OCI-LY3 (cell line): ENCODE measurements around the gene PRMT2.

Experiments used
- H2AFZ ChIP-seq: fragments of 200-600, 300-600 bp; shearing (Covaris generic); 2 replicates; pipeline ENCODE4 v1.6.0; 2014; ENCODE audit warnings: antibody characterized with exemption, low read depth, low read length
- H3K27ac ChIP-seq: fragments of 200-600, 300-600 bp; sonication (generic); 2 replicates; pipeline ENCODE4 v1.5.1; 2014; ENCODE audit warnings: mild to moderate bottlenecking, low read length, moderate library complexity, mixed read lengths
- H3K27me3 ChIP-seq: fragments of 200-600, 300-600 bp; sonication (generic); 2 replicates; pipeline ENCODE4 v1.6.1; 2014; ENCODE audit warnings: low read depth, low read length, mixed read lengths
- H3K36me3 ChIP-seq: fragments of 200-600, 300-600 bp; sonication (generic); replicated peaks from 2 replicates; pipeline ENCODE3; 2014; ENCODE audit warnings: low read depth, low read length, mixed read lengths
- H3K4me1 ChIP-seq: fragments of 300-600, 200-600 bp; sonication (generic); 2 replicates; pipeline ENCODE4 v1.6.1; 2014; ENCODE audit warnings: low read length, mixed read lengths
- H3K4me2 ChIP-seq: fragments of 200-600, 300-600 bp; sonication (generic); 2 replicates; pipeline ENCODE4 v1.6.1; 2014; ENCODE audit warnings: low read length, mixed read lengths
- H3K4me3 ChIP-seq: fragments of 300-600, 200-600 bp; sonication (generic); 2 replicates; pipeline ENCODE4 v1.5.1; 2014; ENCODE audit warnings: antibody characterized with exemption, mild to moderate bottlenecking, low read length, moderate library complexity
- H3K79me2 ChIP-seq: fragments of 300-600, 200-600 bp; shearing (Covaris generic); 2 replicates; pipeline ENCODE4 v1.6.1; 2014; ENCODE audit warnings: mild to moderate bottlenecking, low read length, mixed read lengths
- H3K9ac ChIP-seq: fragments of 300-600, 200-600 bp; shearing (Covaris generic); 2 replicates; pipeline ENCODE4 v1.6.0; 2014; ENCODE audit warnings: mild to moderate bottlenecking, low read length, moderate library complexity
- H3K9me3 ChIP-seq: fragments of 200-600, 300-600 bp; shearing (Covaris generic); 2 replicates; pipeline ENCODE4 v1.6.1; 2014; ENCODE audit warnings: low read length, mixed read lengths; ENCODE audit not compliant: insufficient read depth
- H4K20me1 ChIP-seq: fragments of 200-600, 300-600 bp; sonication (generic); 2 replicates; pipeline ENCODE4 v1.6.1; 2016; ENCODE audit warnings: low read length, mixed read lengths; ENCODE audit not compliant: insufficient read depth
- EZH2phosphoT487 ChIP-seq: fragments of 200-600 bp; shearing (Covaris generic); IDR thresholded peaks from 2 replicates; pipeline ENCODE4 v1.6.1; 2018; ENCODE audit warnings: antibody characterized with exemption, mixed run types, low read depth
- TF ChIP-seq, protein P1 (sequence below): fragments of 200-600, 300-600 bp; sonication (generic); IDR thresholded peaks from 2 replicates; pipeline ENCODE4 v1.5.1; 2014; ENCODE audit warnings: antibody characterized with exemption, low read length, low read depth

PRMT2 gene

DNA sequence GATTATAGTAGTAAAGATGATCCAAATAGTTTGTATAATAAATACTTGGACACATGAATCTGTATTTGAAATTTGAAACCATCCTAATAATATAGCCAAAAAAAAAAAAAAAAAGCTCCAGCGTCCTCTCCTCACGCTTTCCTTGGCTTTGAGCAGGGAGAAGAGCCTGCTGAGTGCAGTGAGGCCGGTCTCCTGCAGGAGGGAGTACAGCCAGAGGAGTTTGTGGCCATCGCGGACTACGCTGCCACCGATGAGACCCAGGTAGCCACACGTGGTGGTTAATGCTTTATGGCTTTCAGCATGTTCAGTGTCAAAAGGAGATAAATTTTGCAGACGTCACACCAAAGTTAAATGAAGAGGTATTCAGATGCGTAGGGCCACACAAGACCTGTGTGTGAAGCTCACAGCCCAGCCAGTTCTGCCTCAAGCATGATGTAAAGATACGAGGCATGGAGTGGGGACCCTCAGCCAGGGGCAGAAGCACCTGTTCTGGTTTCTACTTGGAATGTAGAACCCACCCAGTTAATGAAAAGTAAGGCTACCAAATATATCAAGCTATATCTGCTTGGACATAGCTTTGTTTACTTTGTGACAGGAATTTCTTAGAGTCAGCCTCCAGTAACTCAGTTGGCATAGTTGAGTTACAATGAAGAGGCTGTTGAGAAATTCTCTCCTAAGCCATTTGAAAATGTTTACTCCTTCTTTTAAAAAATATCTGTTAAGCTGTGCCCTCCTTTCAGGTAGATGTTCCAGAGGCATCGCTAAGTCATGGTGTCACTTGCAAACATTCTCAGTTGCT, 8.1 kb downstream of the PRMT2 start:
- Histone ChIP-seq H3K27ac (no peak overlapping the region), H3K4me3 (no peak overlapping the region), H3K9me3 (no peaks in the 10 kb centered on the region), H3K4me1 (no peaks in the 10 kb centered on the region), H3K9ac (no peak overlapping the region), H2AFZ (no peak overlapping the region), H4K20me1 (no peaks in the 10 kb centered on the region), H3K36me3 (peaks cover 15% of the 10 kb centered on the region), H3K4me2 (no peak overlapping the region), H3K79me2 (no peaks in the 10 kb centered on the region), H3K27me3 (no peaks in the 10 kb centered on the region)
- TF ChIP-seq, protein P1, sequence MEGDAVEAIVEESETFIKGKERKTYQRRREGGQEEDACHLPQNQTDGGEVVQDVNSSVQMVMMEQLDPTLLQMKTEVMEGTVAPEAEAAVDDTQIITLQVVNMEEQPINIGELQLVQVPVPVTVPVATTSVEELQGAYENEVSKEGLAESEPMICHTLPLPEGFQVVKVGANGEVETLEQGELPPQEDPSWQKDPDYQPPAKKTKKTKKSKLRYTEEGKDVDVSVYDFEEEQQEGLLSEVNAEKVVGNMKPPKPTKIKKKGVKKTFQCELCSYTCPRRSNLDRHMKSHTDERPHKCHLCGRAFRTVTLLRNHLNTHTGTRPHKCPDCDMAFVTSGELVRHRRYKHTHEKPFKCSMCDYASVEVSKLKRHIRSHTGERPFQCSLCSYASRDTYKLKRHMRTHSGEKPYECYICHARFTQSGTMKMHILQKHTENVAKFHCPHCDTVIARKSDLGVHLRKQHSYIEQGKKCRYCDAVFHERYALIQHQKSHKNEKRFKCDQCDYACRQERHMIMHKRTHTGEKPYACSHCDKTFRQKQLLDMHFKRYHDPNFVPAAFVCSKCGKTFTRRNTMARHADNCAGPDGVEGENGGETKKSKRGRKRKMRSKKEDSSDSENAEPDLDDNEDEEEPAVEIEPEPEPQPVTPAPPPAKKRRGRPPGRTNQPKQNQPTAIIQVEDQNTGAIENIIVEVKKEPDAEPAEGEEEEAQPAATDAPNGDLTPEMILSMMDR: no peak
- no peak for TF ChIP-seq EZH2phosphoT487

DNA sequence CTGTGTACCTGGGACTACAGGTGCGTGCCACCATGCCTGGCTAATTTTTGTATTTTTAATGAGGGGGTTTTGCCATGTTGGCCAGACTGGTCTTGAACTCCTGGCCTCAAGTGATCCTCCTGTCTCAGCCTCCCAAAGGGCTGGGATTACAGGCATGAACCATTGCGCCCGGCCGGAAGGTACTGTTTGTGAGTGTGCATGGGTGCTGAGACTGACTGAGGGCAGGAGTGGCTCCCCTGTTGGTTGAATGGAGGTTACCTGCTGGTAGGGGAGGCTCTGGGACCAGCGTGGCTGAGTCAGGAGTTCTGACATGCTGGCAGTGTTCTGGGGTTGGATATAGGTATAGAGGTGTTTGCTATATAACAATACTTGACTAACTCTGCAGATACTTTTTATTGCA, 10.4 kb downstream of the PRMT2 start:
- H3K36me3 ChIP-seq: peaks cover 20% of the 10 kb centered on the region
- no peaks in the 10 kb centered on the region for H3K79me2 ChIP-seq
- no peak overlapping the region for H2AFZ ChIP-seq

DNA sequence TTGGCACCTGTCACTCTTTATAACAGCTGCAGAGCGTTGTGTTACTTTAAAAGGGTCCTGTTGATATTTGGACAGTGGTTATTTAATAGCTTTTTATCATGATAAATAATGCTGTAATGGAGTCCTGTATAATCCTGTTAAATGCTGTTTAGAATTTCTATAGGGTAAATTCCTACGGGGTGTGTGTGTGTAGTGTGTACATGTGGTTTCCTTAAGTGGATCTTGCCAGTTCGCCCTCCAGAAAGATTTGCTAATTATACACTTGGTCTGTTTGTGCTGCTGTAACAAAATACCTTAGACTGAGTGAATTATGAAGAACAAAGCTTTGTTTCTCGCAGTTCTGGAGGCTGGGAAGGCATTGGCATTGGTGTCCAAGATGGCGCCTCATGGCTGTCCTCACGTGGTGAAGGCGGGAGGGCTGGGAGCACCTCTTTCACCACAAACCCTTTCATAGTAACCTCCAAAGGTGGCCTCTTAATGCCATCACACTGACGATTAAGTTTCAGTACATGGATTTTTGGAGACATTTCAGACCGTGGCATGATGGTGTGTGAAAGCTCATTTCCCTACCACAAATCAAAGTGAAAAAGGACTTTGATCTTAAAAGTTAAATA, 11.2 kb downstream of the PRMT2 start:
- Histone ChIP-seq H3K27ac (no peak overlapping the region), H3K9ac (no peak overlapping the region), H3K36me3 (peaks cover 20% of the 10 kb centered on the region), H3K4me1 (no peaks in the 10 kb centered on the region), H2AFZ (no peak overlapping the region), H4K20me1 (no peaks in the 10 kb centered on the region), H3K4me3 (no peak overlapping the region), H3K4me2 (no peak overlapping the region), H3K79me2 (no peaks in the 10 kb centered on the region), H3K9me3 (no peaks in the 10 kb centered on the region), H3K27me3 (no peaks in the 10 kb centered on the region)
- TF ChIP-seq, protein P1: no peak
- no peak for TF ChIP-seq EZH2phosphoT487

More for the DNA sequence above, 10.4 kb downstream of the PRMT2 start:
- H3K27me3 ChIP-seq: no peaks in the 10 kb centered on the region
- no peak overlapping the region for H3K9ac ChIP-seq
- no peaks in the 10 kb centered on the region for H3K9me3 ChIP-seq
- H3K27ac ChIP-seq: no peak overlapping the region
- no peaks in the 10 kb centered on the region for H3K4me1 ChIP-seq
- TF ChIP-seq, protein P1: no peak
- TF ChIP-seq EZH2phosphoT487: no peak
- no peaks in the 10 kb centered on the region for H4K20me1 ChIP-seq
- no peak overlapping the region for H3K4me2 ChIP-seq
- no peak overlapping the region for H3K4me3 ChIP-seq

DNA sequence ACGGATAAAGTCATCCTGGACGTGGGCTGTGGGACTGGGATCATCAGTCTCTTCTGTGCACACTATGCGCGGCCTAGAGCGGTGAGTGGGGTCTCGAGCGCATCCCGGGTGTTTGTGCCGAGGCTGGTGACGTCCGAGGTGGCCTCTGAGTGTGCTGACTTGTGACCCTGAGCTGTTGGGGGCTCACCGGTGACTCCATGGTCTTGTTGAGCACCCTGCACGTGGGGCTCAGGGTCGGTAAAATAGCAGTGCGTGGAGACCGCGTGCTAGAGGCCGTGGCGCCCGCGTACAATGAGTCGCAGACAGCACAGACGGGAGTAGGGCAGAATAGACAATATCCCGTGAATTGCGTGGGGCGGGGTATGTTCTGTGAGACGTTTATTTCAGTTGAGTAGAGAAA, 13.1 kb downstream of the PRMT2 start:
- Histone ChIP-seq H3K27me3 (no peaks in the 10 kb centered on the region), H4K20me1 (no peaks in the 10 kb centered on the region), H3K4me1 (no peaks in the 10 kb centered on the region), H3K9me3 (no peaks in the 10 kb centered on the region), H3K4me2 (no peak overlapping the region), H3K9ac (no peak overlapping the region), H3K27ac (no peak overlapping the region), H3K36me3 (peaks cover 30% of the 10 kb centered on the region), H2AFZ (no peak overlapping the region), H3K79me2 (no peaks in the 10 kb centered on the region), H3K4me3 (no peak overlapping the region)
- TF ChIP-seq EZH2phosphoT487: no peak
- TF ChIP-seq, protein P1: no peak
